ENCODE results near the gene PRAMEF12.
"Not testable (repeated sequence)": the region's sequence is repeated elsewhere in the genome, so short reads cannot be mapped to it uniquely, and the experiment has no call there.

DNA sequence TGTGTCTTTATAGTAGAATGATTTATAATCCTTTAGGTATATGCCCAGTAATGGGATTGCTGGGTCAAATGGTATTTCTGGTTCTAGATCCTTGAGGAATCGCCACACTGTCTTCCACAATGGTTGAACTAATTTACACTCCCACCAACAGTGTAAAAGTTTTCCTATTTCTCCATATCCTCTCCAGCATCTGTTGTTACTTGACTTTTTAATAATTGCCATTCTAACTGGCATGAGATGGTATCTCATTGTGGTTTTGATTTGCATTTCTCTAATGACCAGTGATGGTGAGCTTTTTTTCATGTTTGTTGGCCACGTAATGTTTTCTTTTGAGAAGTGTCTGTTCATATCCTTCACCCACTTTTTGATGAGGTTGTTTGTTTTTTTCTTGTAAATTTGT is 42.5 kb upstream of the PRAMEF12 start:
- TF ChIP-seq, protein P1, sequence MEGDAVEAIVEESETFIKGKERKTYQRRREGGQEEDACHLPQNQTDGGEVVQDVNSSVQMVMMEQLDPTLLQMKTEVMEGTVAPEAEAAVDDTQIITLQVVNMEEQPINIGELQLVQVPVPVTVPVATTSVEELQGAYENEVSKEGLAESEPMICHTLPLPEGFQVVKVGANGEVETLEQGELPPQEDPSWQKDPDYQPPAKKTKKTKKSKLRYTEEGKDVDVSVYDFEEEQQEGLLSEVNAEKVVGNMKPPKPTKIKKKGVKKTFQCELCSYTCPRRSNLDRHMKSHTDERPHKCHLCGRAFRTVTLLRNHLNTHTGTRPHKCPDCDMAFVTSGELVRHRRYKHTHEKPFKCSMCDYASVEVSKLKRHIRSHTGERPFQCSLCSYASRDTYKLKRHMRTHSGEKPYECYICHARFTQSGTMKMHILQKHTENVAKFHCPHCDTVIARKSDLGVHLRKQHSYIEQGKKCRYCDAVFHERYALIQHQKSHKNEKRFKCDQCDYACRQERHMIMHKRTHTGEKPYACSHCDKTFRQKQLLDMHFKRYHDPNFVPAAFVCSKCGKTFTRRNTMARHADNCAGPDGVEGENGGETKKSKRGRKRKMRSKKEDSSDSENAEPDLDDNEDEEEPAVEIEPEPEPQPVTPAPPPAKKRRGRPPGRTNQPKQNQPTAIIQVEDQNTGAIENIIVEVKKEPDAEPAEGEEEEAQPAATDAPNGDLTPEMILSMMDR (IDR thresholded peaks at IDR 0.05), result not testable (repeated sequence)
- not testable (repeated sequence) for TF ChIP-seq POLR2A (IDR thresholded peaks at IDR 0.05); POLR2AphosphoS5 (IDR thresholded peaks at IDR 0.05; ENCODE audit: insufficient read depth in 1 of 2, low read depth in 1 of 2)
